IPS-NIHi11 (cell line): Measurements from ENCODE around the gene KMT2A.
"Not testable (repeated sequence)": the region's sequence is repeated elsewhere in the genome, so short reads cannot be mapped to it uniquely, and the experiment has no call there.

Experiments
- DNase-seq: peaks from one replicate; pipeline ENCODE4 v3.0.0; 2012; ENCODE audit warnings: mixed read lengths, low spot score

KMT2A gene

GRCh38 chr11:118435290-118435892, 901 bp upstream of the KMT2A start:
- DNase-seq = peak; percentile 80

DNA sequence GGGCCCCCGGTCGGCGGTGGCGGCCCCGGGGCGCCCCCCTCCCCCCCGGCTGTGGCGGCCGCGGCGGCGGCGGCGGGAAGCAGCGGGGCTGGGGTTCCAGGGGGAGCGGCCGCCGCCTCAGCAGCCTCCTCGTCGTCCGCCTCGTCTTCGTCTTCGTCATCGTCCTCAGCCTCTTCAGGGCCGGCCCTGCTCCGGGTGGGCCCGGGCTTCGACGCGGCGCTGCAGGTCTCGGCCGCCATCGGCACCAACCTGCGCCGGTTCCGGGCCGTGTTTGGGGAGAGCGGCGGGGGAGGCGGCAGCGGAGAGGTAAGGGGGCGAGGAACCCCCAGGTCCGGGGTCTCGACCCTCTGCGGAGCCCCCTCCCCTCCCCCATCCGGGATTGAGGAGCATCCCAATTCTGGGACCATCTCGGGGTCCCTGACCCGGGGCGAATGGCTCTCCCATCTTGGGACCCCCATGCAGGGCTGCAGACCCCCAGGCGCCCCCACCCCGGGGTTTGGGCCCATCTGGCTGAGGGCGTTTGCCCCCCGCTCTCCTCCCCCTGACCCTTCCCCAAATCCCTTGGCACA, 431 bp downstream of the KMT2A start:
- DNase-seq = no peak

GRCh38 chr11:118437208-118438125, 1.2 kb downstream of the KMT2A start:
- peak; percentile 66 for DNase-seq

- peak; percentile 49 for DNase-seq
Observed at GRCh38 chr11:118438314-118438931, 2.1 kb downstream of the KMT2A start.

DNA sequence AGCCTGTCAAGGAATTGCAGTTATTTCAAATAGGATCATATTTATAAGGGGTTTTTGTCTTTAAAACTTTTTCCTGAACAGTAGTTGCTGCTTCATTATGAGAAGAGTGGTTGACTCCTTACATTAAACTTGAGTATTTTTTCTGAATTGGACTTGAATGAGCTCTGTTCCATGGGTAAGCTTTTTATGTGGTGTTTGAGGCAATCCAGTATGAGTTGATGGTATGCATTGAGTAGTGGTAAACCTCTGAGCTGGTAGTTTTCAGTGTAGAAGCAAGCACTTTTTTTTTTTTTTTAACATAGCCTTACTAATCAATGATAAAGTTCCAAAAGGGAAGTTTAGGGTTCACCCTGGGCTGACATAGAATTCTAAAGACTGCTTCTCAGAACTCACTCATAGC, 3.4 kb downstream of the KMT2A start:
- no peak for DNase-seq

- no peak for DNase-seq
Observed at GRCh38 chr11:118441770-118442275, 5.5 kb downstream of the KMT2A start.

GRCh38 chr11:118442301-118442700, 6.0 kb downstream of the KMT2A start:
- no peak for DNase-seq

- DNase-seq = no peak
Observed at GRCh38 chr11:118442908-118443589, 6.8 kb downstream of the KMT2A start.

DNA sequence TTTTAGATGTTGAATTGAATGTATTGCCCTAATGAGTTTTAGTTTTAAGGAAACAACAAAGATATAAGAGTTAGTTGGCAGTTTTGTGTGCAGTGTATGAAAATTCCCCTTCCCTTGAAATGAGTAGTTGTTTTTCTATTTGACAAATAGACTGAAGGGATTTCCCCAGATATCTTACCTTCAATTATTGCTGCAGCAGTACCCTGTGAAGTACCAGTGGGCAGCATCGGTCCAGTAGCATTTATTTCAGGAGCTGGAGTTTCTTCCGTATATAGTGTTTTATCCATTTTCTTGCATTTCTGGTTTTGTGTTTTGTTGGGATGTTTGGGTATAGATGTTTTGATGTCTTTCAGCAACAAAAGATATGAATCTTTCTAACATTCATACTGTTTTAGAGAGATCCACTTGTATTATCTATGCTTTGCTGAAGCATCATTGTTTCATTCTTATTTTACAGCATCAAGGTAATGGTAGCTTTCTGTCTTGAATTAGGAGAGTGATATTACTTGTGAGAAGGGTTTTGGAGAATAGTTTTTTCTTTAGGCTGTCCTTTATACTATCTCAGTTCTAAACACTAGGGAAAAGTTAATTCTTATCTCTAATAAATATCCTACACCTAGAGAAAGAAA, 7.4 kb downstream of the KMT2A start:
- DNase-seq = no peak

DNA sequence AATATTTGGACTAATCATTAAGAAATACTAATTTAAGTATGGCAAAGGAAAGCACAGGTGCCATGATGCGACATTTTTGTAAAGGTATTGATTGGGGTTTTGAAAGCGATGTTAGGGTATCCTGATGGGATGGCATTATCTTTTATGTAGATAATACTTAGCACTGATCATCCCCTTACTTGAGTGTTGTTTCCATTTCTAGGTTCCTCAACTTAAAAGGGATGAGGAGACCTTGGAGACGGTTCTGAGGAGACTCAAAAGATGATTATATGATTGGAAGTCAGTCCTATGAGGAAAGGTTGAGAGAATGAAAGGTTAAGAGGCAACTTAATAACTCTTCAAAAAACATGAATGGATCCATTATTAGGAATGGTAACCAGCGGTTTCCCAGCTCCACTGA, 11.1 kb downstream of the KMT2A start:
- DNase-seq = no peak

- no peak for DNase-seq
Observed at GRCh38 chr11:118448294-118448693, 12.0 kb downstream of the KMT2A start.

- no peak for DNase-seq
Observed at GRCh38 chr11:118449316-118449918, 13.1 kb downstream of the KMT2A start.

- DNase-seq = no peak
Observed at GRCh38 chr11:118450451-118450850, 14.2 kb downstream of the KMT2A start.

- DNase-seq = no peak
Observed at GRCh38 chr11:118462178-118462577, 25.9 kb downstream of the KMT2A start.

- DNase-seq = not testable (repeated sequence)
Observed at GRCh38 chr11:118468968-118469367, 32.7 kb downstream of the KMT2A start.

- DNase-seq = no peak
Observed at GRCh38 chr11:118471030-118471429, 34.7 kb downstream of the KMT2A start.

- no peak for DNase-seq
Observed at GRCh38 chr11:118473537-118473936, 37.2 kb downstream of the KMT2A start.

DNA sequence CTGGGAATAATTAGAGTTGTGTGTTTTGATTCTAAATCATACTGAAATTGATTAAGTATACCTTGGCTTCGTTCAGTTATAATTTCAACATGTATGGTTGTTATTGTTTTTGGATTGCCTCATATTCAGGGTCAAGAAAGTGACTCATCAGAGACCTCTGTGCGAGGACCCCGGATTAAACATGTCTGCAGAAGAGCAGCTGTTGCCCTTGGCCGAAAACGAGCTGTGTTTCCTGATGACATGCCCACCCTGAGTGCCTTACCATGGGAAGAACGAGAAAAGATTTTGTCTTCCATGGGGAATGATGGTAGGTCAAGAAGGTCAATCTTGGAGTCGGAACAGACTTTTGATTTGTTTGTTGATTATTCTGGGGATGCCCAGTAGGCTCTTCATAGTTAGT, 40.4 kb downstream of the KMT2A start:
- DNase-seq = no peak

DNA sequence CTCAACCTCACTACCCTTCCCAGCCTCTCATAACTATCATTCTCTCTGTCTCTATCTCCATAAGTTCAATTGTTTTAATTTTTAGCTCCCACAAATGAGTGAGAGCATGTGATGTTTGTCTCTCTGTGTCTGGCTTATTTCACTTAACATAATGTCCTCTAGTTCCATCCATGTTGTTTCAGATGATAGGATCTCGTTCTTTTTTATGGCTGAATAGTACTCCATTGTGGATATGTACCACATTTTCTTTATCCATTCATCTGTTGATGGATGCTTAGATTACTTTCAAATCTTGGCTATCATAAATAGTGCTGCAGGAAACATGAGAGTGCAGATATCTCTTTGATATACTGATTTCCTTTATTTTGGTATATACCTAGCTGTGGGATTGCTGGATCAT, 44.9 kb downstream of the KMT2A start:
- not testable (repeated sequence) for DNase-seq

DNA sequence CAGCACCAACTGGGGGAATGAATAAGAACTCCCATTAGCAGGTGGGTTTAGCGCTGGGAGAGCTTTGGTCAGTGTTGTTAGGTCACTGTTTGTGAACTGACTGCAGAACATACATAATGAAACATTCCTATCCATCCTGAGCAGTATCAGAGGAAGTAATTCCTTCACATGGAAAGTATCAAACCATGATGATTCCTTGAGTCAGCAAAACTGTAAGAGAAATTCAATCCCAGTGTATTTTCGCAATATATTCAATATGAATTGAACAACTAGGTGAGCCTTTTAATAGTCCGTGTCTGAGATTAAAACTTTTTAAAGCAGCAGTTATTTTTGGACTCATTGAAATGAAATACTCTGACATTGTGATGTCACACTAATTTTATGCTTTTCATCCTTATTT, 48.1 kb downstream of the KMT2A start:
- no peak for DNase-seq

DNA sequence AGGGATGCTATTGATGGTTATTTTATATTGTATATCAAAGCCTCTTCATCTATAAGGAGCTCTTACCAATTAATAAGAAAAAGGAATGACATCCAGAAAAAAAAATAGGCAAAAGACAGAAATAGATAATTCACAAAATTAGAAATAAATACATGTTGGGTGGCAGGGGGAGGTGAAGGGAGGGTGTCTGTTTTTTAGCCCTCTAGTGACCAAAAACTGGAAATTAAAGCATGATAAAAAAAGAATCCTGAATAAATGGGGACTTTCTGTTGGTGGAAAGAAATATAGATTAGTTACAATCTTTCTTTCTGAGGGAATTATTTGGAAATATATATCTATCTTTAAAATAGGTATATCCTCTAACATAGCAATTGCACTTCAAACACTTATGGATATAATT, 49.0 kb downstream of the KMT2A start:
- no peak for DNase-seq
